GM19455 (cell line): Measurements from ENCODE around the gene EXOC4.

Experiments
- ATAC-seq: cut with Tn5 transposase; IDR thresholded peaks from one replicate; pipeline ENCODE4 v1.9.1; 2021; ENCODE audit not compliant: unreplicated experiment

EXOC4 gene

DNA sequence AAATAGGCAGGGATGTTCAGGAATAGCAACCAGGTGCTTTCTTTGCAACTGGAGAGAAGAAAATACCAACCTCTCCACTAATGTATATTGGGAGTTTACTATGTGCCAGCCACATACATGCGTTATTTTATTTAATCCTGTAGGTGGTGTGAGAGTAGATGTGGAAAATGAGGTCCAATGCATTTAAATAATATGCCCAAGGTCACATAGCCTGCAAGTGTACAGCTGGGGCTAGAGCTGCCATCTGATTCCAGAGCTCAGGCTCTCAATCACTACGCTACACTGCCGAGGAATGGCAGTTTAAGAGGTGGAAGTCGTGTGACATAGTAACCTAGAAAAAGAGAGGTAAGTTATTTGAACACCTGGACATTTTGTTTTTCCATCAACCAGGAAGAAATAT lies 277.0 kb downstream of the EXOC4 start:
- ATAC-seq = no peak

DNA sequence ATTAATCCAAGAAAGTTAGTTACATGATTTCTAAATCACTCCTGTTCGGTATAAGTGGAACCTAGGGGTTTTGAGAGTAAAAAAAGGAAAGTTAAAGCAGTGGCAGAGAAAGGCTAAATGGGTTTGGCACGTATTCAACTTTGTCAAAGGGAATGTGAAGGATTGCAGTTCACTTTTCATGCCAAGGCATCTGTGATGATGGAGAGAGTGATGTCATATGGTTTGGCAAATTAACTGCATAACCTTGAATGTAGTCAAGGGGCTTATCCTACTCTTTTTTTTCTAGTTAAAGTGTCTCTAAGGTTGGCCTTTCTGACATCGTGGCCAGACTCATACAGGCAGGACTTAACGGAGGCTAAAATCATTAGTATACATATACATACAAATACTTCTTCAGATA lies 277.8 kb downstream of the EXOC4 start:
- ATAC-seq = no peak

DNA sequence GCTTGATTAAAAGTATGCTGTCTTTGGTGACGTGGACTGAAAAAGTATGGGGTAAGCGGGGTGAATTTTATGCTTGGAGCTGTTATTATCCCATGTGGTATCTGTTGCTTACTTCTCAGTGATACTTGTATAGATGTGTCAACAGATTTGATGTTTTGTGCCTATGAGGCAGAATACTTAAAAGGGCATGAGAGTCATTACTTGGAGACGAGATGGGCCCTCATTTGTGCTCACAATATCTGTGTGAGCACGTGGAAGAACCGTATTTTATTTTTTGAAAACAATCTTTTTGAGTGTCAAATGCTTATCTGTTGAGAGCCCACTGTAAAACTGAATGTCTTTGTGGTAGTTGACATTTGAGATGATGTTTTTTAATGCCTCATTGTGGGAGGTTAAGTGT lies 281.9 kb downstream of the EXOC4 start:
- no peak for ATAC-seq

DNA sequence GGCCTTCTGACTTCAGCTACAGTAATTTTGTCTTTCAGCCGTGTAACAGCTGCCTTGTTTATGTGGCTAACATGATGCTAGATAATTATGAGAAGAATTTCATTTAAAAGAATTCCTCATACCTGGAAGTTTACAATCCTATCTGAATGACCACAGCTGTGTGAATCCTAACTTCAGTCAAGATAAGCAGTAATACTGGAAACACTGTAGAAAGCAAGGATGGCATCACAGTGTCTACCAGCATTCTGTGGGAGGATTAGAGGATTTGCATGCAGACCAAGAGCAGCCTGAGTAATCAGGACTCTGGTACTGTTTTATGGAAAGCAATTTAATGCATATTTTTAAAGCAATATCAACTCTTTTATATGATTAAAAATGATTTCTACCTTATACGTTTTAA lies 282.4 kb downstream of the EXOC4 start:
- ATAC-seq = no peak

DNA sequence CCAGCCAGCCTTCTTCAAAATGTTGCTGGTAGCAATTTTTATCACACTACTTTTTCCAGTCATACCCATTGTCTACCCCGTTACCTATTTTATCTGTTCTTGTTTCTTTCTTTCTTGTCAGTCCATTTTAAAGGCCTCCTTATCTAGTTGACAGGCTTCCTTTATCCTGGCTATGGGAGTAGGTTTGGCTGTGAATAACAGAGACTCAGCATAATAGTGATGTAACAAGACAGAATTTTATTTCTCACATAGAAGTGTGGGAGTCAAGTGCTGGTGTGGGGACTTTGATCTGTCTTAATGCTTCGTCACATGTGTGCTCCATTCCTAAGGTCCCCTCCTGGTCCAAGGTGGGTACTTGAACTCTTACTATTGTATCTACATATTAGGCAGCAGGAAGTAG lies 283.6 kb downstream of the EXOC4 start:
- ATAC-seq = no peak

DNA sequence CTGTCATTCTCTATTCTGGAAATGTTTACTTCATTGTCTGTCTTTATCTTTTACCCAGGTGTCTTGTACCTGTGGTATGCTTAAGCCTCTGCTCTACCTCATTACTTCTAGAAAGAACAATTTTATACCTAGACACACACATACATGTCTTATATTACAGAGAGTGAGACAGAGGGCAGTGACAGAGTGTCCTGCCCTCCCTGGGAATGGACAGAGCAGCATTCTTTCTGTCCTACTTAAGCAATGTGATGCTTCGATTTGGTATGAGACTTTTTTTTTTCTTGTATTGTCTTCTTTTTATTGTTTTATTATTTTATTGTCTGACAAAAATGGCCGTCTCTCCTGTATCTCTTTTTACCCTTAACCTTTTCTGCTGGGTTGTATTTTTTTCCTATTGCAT lies 286.1 kb downstream of the EXOC4 start:
- no peak for ATAC-seq

DNA sequence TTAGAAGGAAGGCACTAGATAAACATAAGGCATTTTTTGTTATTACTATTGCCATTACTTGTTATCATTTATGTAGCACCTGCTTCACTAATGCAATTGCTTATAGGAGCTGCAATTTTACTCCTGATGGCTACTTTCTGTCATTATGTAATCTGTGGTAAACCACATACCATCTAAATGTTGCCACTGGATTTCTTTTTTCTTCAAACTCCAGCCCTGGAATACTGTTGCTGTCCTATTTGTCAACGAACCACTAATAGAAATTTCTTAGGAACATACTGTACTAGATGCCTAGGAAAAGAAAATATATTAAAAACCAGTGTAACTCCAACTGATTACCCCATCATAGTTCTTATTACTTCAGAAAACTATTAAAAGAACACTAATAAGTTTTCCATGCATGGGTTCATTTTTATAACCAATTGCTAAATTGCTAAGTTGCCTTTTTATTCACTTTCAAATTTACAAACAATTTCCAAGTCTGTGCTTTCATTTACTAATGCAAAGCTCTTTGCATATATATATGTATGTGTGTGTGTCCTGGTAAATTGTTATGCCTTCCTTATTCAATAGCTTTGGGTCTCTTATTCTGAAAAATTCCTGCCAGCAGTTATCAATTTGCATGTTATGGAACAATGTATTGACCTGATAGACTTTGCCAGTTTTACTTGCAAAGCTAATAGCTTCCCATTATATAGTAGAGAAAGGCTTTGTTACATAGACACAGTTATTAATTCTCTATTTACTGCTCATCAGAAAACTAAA lies 287.4 kb downstream of the EXOC4 start:
- no peak for ATAC-seq

DNA sequence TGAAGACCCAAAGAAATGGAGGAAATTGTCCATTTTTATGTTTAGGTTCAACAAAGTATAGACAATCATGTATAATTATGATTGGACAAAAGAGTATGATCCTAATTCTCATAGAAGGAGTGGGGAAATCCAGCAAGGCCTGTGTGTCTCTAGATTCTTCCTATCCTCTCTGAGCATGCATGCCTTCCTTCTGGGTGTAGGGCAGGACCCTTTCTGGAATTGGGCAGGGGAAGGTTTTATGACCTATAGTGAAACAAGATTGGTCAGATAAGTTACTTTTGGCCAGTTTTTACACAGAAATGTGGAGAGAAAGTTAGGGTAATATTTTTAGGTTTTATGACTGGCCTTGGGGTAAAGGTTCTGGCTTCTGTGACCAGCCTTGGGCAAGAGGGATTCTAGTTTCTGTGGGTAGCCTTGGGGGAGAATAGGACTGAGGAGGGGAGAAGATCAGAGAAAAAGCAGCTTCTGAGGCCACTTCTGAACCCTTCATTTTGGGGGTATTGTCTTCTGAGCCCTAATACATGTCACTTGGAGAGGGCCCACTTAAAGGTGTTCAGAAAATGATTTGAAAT lies 289.4 kb downstream of the EXOC4 start:
- no peak for ATAC-seq

DNA sequence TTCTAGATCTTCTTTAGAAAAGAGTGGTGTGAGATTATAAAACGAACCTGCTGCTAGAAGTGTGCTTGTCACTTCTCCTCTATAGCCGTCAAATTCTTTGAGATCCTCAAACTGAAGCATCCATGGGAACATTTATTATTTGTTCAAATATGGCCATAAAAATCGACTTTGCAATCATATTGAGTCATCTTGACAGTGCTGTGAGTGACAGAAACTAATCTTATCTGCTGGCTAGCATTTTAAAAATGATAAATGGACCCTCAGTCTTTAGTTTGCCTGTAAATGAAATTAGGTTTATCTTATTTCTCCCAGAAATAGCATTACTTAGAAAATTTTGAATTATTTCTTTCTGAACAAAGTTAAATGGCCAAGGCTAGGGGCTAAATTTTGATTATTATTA lies 290.8 kb downstream of the EXOC4 start:
- no peak for ATAC-seq

DNA sequence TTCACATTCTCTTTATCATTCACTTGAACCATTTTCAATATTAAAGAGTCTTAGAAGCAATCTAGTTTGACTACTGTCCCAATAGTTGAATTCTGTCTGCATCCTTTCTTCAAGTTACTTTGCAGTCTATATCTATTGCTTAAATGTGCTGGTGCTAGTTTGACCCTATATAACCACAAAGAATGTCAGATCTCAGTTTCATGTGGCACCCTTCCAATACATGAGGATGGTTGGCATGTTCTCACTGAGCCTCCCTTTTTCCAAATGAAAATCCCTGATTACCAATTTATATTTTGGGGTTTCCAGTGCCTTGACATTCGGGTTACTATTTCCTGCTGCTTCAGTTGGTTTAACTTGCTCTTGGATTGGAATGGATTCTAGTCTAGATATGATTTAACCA lies 292.7 kb downstream of the EXOC4 start:
- no peak for ATAC-seq

DNA sequence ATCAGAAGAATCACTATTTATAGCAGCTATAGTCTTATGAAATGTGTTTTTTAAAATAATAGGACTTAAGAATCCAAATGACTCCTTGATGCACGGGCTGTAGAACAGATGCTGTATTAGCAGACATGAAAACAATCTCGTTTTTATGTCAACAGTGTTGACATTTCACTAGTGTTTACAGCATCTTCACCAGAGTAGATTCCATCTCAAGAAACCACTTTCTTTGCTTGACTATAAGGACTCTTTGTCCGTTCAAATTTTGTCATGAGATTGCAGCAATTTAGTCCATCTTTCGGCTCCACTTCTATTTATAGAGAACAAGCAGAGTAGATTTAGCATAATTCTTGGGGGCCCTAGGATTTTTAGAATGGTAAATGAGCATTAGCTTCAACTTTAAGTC lies 295.1 kb downstream of the EXOC4 start:
- ATAC-seq = no peak

DNA sequence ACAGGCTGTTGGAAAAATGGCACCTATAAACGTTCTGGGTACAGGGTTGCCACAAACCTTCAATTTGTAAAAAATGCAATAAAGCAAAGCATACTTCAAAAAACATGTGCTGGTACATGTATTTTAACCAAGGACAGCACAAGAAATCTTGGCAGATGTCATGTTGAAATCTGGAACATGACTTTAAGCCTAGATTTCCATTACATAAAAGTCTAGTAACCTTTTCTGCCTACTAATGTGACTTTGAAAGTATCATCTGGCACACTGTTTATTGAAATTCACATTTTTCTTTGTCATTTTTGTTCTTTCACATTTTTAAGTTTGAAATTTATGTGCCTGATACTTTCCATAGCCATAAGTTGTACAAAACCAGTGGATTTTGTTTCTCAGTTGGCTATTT lies 296.8 kb downstream of the EXOC4 start:
- no peak for ATAC-seq

DNA sequence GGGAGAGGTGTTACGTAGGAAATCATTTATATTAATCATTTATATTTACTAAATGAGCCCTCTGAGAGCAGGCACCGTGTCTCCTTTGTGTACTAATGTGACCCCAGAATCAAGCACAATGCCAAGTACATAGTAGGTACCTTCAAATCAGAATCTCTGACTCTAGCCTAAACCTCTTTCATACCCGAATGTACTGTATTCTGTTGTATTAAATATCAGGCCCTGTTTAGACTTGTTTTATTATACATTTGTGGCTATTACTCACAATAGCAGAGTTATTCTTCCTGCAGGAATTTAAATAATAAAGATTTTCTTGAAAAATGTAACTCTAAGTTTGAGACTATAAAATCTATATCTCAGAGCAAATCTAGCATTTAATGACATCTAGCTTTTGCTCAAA lies 297.3 kb downstream of the EXOC4 start:
- no peak for ATAC-seq

DNA sequence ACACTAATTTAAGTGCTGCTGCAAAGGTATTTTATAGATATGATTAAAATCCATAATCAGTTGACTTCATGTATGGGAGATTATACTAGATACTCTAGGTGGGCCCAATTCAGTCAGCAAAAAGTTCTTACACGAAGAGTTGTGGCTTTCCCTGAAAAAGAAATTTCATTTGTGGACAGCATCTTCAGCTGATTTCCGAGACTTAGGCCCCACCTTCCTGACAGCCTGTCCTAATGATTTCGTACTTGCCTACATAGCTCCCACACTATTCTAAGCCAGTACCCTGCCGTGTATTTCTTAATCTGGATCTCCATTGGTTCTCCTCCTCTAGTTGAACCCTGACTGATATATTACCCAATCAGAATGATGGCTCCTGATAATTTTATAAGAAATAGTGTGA lies 297.9 kb downstream of the EXOC4 start:
- no peak for ATAC-seq

DNA sequence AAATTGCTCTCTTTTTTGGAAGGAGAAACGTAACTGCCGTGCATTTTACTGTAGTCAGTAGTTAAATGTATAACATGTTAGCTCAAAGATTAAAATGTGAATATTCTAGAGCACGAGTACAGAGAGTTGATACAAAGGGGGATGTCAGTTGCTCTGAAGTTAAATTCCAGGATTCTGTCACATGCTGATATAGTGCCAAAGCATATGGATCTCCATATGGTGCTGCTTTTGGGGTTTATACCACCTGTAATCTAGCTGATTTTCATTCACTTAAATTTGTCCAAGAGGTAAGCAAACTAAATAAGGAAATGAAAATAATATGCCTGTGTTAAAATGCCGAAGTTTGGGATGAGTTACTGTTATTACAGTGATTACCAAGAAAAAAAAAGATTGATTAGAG lies 298.6 kb downstream of the EXOC4 start:
- no peak for ATAC-seq

DNA sequence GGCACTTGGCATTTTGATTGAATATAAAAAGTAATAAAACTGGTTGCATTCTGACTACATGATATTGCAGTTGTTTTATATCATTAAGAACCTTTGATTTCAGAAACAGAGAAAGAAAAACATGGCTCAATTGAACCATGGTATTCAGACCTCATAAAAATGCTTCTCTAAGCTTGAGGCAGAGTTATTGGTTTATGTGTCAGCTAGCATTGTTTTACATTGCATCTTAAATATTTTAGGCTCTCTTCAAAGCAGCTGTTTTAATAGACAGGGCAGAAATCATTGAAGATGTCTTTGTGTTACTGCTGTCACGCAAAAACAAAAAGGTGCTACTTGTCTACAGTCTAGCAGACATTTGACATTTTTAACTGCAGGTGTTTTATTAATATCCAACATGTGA lies 299.2 kb downstream of the EXOC4 start:
- ATAC-seq = no peak

DNA sequence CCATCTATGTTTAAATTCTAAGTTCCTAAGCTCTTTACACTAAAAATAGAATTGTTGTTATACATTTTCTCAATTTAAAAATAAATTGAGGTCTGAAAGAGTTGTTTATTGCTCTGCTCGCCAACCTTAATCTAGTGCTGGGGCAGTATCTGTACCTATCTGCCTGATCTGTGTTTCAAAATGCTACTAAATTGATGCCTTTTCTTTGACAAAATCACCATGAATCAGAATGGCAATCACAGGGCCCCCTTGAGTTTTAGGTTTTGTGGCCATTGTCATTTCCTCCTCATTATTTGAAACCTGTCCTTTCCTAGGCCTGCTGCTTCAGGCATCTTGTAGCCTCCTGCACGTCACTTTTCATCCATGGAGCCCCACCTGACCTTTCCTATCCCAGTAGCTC lies 301.5 kb downstream of the EXOC4 start:
- no peak for ATAC-seq

DNA sequence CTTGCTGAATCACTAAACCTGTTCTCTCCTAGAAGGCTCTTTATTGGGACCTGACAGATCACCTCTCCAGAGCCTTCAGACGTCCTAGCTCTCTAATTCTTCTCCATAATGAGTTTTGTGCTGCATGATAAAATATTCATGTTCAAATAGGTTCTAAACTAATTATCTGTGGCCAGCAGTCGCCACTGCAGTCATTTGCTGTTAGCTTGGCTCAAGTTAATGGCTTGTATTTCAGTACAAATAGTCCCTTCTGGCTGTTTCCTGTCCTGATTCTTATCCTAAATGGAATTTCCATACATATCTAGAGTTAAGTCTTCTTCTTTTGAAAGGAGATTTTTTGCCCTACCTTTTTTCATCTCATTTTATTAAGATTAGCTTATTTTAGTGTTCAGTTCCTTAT lies 303.2 kb downstream of the EXOC4 start:
- ATAC-seq = no peak

DNA sequence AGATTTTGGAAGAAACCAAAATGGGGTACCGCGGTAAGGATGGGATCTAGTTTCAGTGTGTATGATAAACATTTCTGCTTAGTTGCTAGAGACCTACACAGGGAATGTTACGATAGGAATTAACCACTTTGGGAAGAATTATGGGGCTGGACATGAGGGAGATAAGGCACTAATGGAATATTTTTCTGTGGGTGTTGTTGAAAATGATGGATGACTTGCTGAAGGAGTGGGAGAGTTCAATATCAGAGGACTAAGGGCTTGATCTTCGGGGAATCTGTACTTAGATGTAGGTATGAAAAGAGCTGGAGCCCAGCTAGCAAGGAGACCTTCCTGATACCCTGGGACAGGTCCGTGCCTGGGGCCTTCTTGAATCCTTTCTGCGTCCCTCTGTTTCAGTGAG lies 303.7 kb downstream of the EXOC4 start:
- ATAC-seq = no peak

DNA sequence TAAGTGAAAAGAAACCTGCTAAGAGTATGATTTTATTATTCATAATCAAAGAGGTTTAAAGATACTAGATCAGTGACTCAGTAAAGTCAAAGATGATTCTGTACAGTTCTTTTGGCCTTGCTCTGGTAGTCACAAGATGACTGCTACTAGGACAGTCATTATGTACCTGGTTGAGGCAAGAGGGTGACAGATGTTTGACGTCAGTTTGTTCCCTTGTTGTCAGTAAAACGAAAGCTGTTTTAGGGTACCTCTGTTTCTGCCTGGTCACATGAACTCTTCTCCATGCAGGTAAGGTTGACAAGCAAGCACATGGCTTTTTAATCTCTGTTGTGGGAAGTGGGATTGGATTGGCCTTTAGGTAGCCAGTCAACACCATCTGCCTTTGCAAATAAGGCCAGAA lies 308.0 kb downstream of the EXOC4 start:
- no peak for ATAC-seq

DNA sequence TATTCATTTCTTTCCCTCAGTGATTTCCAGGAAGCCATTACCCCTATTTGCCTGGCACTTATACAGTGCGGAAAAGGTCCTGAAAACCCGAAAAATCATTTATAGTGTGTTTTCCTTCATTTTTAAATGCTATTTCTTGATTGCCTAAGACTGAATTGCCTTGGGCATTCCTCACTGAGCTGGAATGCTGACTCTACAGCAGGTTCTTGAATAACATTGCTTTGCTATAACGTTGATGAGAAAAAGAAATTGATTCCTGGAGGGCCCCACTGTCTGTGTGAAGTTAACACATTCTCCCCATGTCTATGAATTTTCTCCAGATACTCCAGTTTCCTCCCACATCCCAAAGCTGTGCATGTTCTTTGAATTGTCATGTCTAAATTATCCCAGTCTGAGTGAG lies 308.5 kb downstream of the EXOC4 start:
- no peak for ATAC-seq

DNA sequence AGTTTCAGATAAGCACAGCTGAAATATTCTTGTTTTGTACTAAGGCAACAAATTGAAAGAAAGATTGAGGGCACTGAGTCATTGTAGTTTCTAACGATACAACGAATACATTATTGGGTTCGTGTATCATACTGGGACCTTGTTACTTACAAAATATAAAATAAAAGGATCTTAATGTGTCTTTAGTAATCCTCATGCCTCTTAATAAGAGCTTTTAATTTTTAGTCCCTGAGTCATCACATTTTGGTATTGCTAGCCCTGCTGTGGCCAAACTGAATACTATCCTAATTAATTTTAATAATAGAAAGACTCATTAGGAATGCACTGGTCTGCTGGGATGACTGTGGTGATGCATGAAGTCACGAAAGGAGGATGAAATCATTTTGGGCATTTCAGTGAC lies 309.7 kb downstream of the EXOC4 start:
- no peak for ATAC-seq

DNA sequence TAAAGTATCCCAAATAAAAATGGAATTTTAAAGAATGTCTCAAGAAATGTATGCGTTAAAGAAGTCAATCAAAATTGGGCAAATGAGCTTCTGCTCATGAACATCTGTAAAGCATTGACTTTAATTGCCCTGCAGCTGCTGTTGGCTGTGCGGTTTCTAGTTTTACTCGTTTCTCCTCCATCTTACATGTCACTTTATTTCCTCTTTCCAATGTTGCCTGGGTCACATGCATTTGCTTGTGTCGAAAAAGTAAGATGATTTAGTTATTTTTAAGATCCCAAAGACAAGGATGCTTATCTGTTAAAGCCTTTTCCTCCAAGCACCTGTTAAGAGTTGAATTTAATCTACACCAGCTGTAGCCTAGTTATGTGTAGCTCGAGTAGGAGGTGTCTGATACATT lies 310.4 kb downstream of the EXOC4 start:
- ATAC-seq = no peak
